PC-9 (cell line): Measurements from ENCODE around the gene FGD4. TPM values are rescaled to one million over a fixed set of nuclear protein-coding genes. Genes with fewer than 3 reads are reported as not detected.

ENCODE experiments used
- BruUV-seq: library from RNA; stranded (reverse); fragments of 400-500 nt; replicated peaks from 2 replicates; lab custom pipeline; 2021; lab: Mats Ljungman, UMichigan
- CTCF ChIA-PET: fragments of 300-600 bp; sonication (Branson Sonifier 250); formaldehyde crosslinking; loops from one replicate; lab custom pipeline; 2022; ENCODE audit warnings: antibody characterized with exemption; lab: Charles Lee
- POLR2A ChIA-PET: fragments of 300-600 bp; sonication (Branson Sonifier 250); formaldehyde crosslinking; loops from one replicate; lab custom pipeline; 2022; ENCODE audit warnings: antibody characterized with exemption; ENCODE audit not compliant: unreplicated experiment; lab: Charles Lee
- DNase-seq, 2 experiments: peaks; one replicate each; pipeline versions ENCODE4 v3.0.0 to v3.0.0-alpha.2; 2015 to 2022; ENCODE audit warnings: mixed read lengths in 1 of 2
- H2AFZ ChIP-seq: fragments of 200-600 bp; sonication (generic); 2 replicates; pipeline ENCODE4 v1.8.1; 2017; ENCODE audit warnings: antibody characterized with exemption
- H3F3A ChIP-seq: fragments of 200-600 bp; sonication (generic); 2 replicates; pipeline ENCODE4 v1.8.1; 2017; ENCODE audit warnings: antibody characterized with exemption, mild to moderate bottlenecking, low read depth; ENCODE audit not compliant: insufficient read depth
- H3K27ac ChIP-seq: fragments of 200-600 bp; sonication (generic); 2 replicates; pipeline ENCODE4 v1.6.1; 2016; ENCODE audit warnings: mixed run types
- H3K27me3 ChIP-seq: fragments of 200-600 bp; sonication (generic); 2 replicates; pipeline ENCODE4 v1.6.1; 2016; ENCODE audit warnings: low read depth, mixed run types; ENCODE audit not compliant: insufficient read depth
- H3K36me3 ChIP-seq: fragments of 200-600 bp; sonication (generic); 2 replicates; pipeline ENCODE4 v1.6.1; 2016; ENCODE audit warnings: low read depth, mixed run types
- H3K4me1 ChIP-seq: fragments of 200-600 bp; sonication (generic); replicated peaks from 2 replicates; pipeline ENCODE4 v1.6.1; 2016; ENCODE audit warnings: mixed run types; ENCODE audit not compliant: insufficient read depth
- H3K4me2 ChIP-seq: fragments of 200-600 bp; sonication (generic); 2 replicates; pipeline ENCODE4 v1.6.1; 2017; ENCODE audit warnings: mixed run types
- H3K4me3 ChIP-seq: fragments of 200-600 bp; sonication (generic); 2 replicates; pipeline ENCODE4 v1.6.1; 2016; ENCODE audit warnings: mixed run types
- H3K79me2 ChIP-seq: fragments of 200-600 bp; sonication (generic); 2 replicates; pipeline ENCODE4 v1.6.1; 2017; ENCODE audit warnings: low read depth, mixed run types
- H3K9me2 ChIP-seq: fragments of 200-600 bp; sonication (generic); 2 replicates; pipeline ENCODE4 v1.8.1; 2017; ENCODE audit warnings: mild to moderate bottlenecking; ENCODE audit not compliant: insufficient read depth
- H3K9me3 ChIP-seq: fragments of 200-600 bp; sonication (generic); 2 replicates; pipeline ENCODE4 v1.8.1; 2016; ENCODE audit warnings: low read depth; ENCODE audit not compliant: insufficient read depth
- H4K20me1 ChIP-seq: fragments of 200-600 bp; sonication (generic); 2 replicates; pipeline ENCODE4 v1.8.1; 2017; ENCODE audit not compliant: insufficient read depth
- CTCF ChIP-seq: fragments of 200-600 bp; sonication (generic); conservative IDR thresholded peaks from 2 replicates; pipeline ENCODE4 v1.6.1; 2017; ENCODE audit warnings: mixed run types, antibody characterized with exemption, mild to moderate bottlenecking, moderate library complexity
- EZH2 ChIP-seq: fragments of 200-600 bp; sonication (generic); IDR thresholded peaks from 2 replicates; pipeline ENCODE4 v1.8.0; 2017; ENCODE audit warnings: antibody characterized with exemption, low read depth
- intact Hi-C: fragments of 100-400 bp; cut with micrococcal nuclease; formaldehyde crosslinking; loops from one replicate; pipeline ENCODE4 v1.10.0; 2022; ENCODE audit not compliant: unreplicated experiment
- total RNA-seq: library from RNA; stranded (reverse); gene quantifications from 2 replicates; pipeline ENCODE4 v1.2.3, GENCODE V29; 2021

FGD4 gene
- total RNA-seq, 1 experiment from 2014 or later, result 28.3 TPM

DNA sequence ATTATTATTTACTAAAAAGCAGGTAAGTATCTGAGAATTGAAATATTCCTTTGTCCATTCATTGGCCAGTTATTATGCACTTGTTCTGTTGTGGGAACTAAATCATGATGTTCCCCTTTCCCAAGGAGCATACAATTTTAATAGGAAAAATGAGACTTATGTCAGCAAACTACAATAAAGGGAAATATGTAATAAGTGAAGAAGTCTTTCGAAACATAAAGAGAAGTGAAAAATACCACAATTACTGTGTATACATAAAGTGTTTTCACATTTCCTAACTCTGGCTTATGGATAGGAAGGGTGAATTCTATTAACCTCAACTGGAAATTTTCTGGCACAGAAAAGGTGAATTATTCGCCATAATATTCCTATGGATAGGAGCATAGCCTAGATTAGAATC, 201.3 kb downstream of the FGD4 start:
- H3K4me1 ChIP-seq, result peaks cover 15% of the 10 kb centered on the region
- ChIA-PET CTCF (no interaction called here), POLR2A (no interaction called here)
- H3K27me3 ChIP-seq, result no peaks in the 10 kb centered on the region
- 0 out of 2 replicates have a peak, but pooled peaks cover 3% of the 10 kb centered on the region for H3F3A ChIP-seq
- TF ChIP-seq EZH2, result no peak
- TF ChIP-seq CTCF, result no peak
- H2AFZ ChIP-seq, result no peak overlapping the region
- intact Hi-C loops, result no loop called here
- no peak overlapping the region for H3K27ac ChIP-seq
- no TSS peak for BruUV-seq
- no peak for DNase-seq
- no peak overlapping the region for H3K4me2 ChIP-seq
- no peaks in the 10 kb centered on the region for H3K9me2 ChIP-seq
- no peaks in the 10 kb centered on the region for H3K79me2 ChIP-seq
- H3K36me3 ChIP-seq, result no peaks in the 10 kb centered on the region
- H4K20me1 ChIP-seq, result no peaks in the 10 kb centered on the region; the same call in 1 of the 2 replicates
- H3K9me3 ChIP-seq, result no peaks in the 10 kb centered on the region
- no peak overlapping the region for H3K4me3 ChIP-seq

GRCh38 chr12:32603071-32603470, 203.7 kb downstream of the FGD4 start:
- H3F3A ChIP-seq, result 0 out of 2 replicates have a peak, but pooled peaks cover 3% of the 10 kb centered on the region
- ChIA-PET POLR2A (interaction anchor here (0.7 kb wide), 1 partner anchor 19 kb away, joined by 16 read pairs; no protein-coding TSS in a partner anchor), CTCF (no interaction called here)
- BruUV-seq, result no TSS peak
- no peaks in the 10 kb centered on the region for H3K9me2 ChIP-seq
- no peaks in the 10 kb centered on the region for H3K27me3 ChIP-seq
- no peak for DNase-seq
- intact Hi-C loops, result no loop called here
- peaks cover 18% of the 10 kb centered on the region for H3K4me1 ChIP-seq
- H3K9me3 ChIP-seq, result no peaks in the 10 kb centered on the region
- no peaks in the 10 kb centered on the region; the same call in 1 of the 2 replicates for H4K20me1 ChIP-seq
- no peak overlapping the region for H3K4me3 ChIP-seq
- TF ChIP-seq CTCF, result no peak
- TF ChIP-seq EZH2, result no peak
- peaks cover 3% of the 10 kb centered on the region; the same call in 1 of the 2 replicates for H3K36me3 ChIP-seq
- no peak overlapping the region for H3K4me2 ChIP-seq
- H2AFZ ChIP-seq, result no peak overlapping the region
- no peaks in the 10 kb centered on the region; the same call in 1 of the 2 replicates for H3K79me2 ChIP-seq
- no peak overlapping the region for H3K27ac ChIP-seq

- Histone ChIP-seq H3K27me3 (no peaks in the 10 kb centered on the region), H4K20me1 (no peaks in the 10 kb centered on the region; the same call in 1 of the 2 replicates), H3F3A (0 out of 2 replicates have a peak, but pooled peaks cover 3% of the 10 kb centered on the region), H3K79me2 (no peaks in the 10 kb centered on the region; the same call in 1 of the 2 replicates), H3K4me2 (no peak overlapping the region), H3K9me3 (no peaks in the 10 kb centered on the region), H3K27ac (no peak overlapping the region), H3K9me2 (no peaks in the 10 kb centered on the region), H2AFZ (no peak overlapping the region), H3K4me1 (peaks cover 18% of the 10 kb centered on the region), H3K4me3 (no peak overlapping the region), H3K36me3 (peaks cover 7% of the 10 kb centered on the region; the same call in 1 of the 2 replicates)
- no peak for DNase-seq
- intact Hi-C loops, result no loop called here
- TF ChIP-seq EZH2 (no peak), CTCF (no peak)
- CTCF ChIA-PET, result no interaction called here
- POLR2A ChIA-PET, result no interaction called here
- BruUV-seq, result no TSS peak
Measured at GRCh38 chr12:32603858-32604257, 204.5 kb downstream of the FGD4 start.
